Panc1 (cell line): Measurements from ENCODE around the gene ZBTB7C. TPM values are rescaled to one million over a fixed set of nuclear protein-coding genes. Genes with fewer than 3 reads are reported as not detected.

Source experiments
- ATAC-seq: fragments of 200-7000 bp; cut with Tn5 transposase; 2 replicates; pipeline ENCODE4 v1.9.1; 2020; ENCODE audit warnings: mild to moderate bottlenecking, moderate library complexity
- BruUV-seq: library from RNA; stranded (reverse); fragments of 400-500 nt; replicated peaks from 2 replicates; lab custom pipeline; 2021; lab: Mats Ljungman, UMichigan
- CTCF ChIA-PET: fragments of 300-600 bp; sonication (Branson Sonifier 250); formaldehyde crosslinking; loops from one replicate; lab custom pipeline; 2022; ENCODE audit warnings: antibody characterized with exemption; lab: Charles Lee
- POLR2A ChIA-PET: fragments of 300-600 bp; sonication (Branson Sonifier 250); formaldehyde crosslinking; loops from one replicate; lab custom pipeline; 2022; ENCODE audit warnings: antibody characterized with exemption; lab: Charles Lee
- DNase-seq: peaks from one replicate; pipeline ENCODE4 v3.0.0-alpha.2; 2010; ENCODE audit warnings: low read depth, low spot score
- H3K27ac ChIP-seq: 2 replicates; pipeline ENCODE4 v1.5.1; 2011; ENCODE audit warnings: mild to moderate bottlenecking, low read length, inconsistent platforms
- H3K27me3 ChIP-seq: fragments of 200-500 bp; sonication (Bioruptor generic); 2 replicates; pipeline ENCODE4 v1.6.0; 2014; ENCODE audit warnings: low read length, inconsistent platforms; ENCODE audit not compliant: control insufficient read depth, insufficient read depth
- H3K36me3 ChIP-seq: fragments of 200-500 bp; sonication (Bioruptor generic); 2 replicates; pipeline ENCODE4 v1.5.1; 2014; ENCODE audit warnings: inconsistent platforms, mild to moderate bottlenecking, low read length, moderate library complexity; ENCODE audit not compliant: control insufficient read depth, insufficient read depth
- H3K4me1 ChIP-seq: 2 replicates; pipeline ENCODE4 v1.5.1; 2011; ENCODE audit warnings: inconsistent platforms, mild to moderate bottlenecking, low read length, moderate library complexity; ENCODE audit not compliant: control insufficient read depth, insufficient read depth
- H3K4me3 ChIP-seq, 2 experiments: 2 replicates each; pipeline ENCODE4 v1.5.1; 2011 to 2012; ENCODE audit warnings: low read depth in 2 of 2, low read length in 2 of 2, mild to moderate bottlenecking in 2 of 2, inconsistent platforms in 1 of 2, moderate library complexity in 1 of 2
- H3K9me3 ChIP-seq: fragments of 200-500 bp; sonication (Bioruptor generic); 2 replicates; pipeline ENCODE4 v1.5.1; 2014; ENCODE audit warnings: low read depth, mild to moderate bottlenecking, inconsistent platforms, low read length, moderate library complexity; ENCODE audit not compliant: control insufficient read depth, insufficient read depth
- CTCF ChIP-seq: fragments of 450-650 bp; IDR thresholded peaks from 2 replicates; pipeline ENCODE4 v1.5.1; 2017; ENCODE audit warnings: mild to moderate bottlenecking
- POLR2AphosphoS5 ChIP-seq: IDR thresholded peaks from 2 replicates; pipeline ENCODE4 v1.6.1; 2012; ENCODE audit warnings: mild to moderate bottlenecking, low read depth, low read length, moderate library complexity
- REST ChIP-seq, 2 experiments: IDR thresholded peaks; 2 replicates each; pipeline ENCODE4 v1.6.1; 2011 to 2012; ENCODE audit warnings: low read depth in 2 of 2, control low read depth in 1 of 2, low read length in 1 of 2, mild to moderate bottlenecking in 1 of 2, moderate library complexity in 1 of 2; ENCODE audit not compliant: insufficient read depth in 1 of 2
- SIN3A ChIP-seq: IDR thresholded peaks from 2 replicates; pipeline ENCODE4 v1.6.1; 2012; ENCODE audit warnings: low read depth, mild to moderate bottlenecking, low read length, moderate library complexity, borderline replicate concordance; ENCODE audit not compliant: insufficient read depth
- TCF7L2 ChIP-seq: IDR thresholded peaks from 2 replicates; pipeline ENCODE4 v1.6.1; 2011; ENCODE audit warnings: mild to moderate bottlenecking, low read depth, low read length, inconsistent platforms
- in situ Hi-C: cut with HindIII; loops from 2 replicates; pipeline ENCODE4 v1.10.0; 2016; ENCODE audit warnings: low sequenced_read_pairs, low pct_unique_long_range_greater_than_20kb
- intact Hi-C: fragments of 100-400 bp; cut with micrococcal nuclease; formaldehyde crosslinking; loops from one replicate; pipeline ENCODE4 v1.10.0; 2022; ENCODE audit not compliant: unreplicated experiment
- total RNA-seq: library from RNA; stranded (reverse); gene quantifications from one replicate; pipeline ENCODE4 v1.2.1, GENCODE V29; 2021; ENCODE audit not compliant: unreplicated experiment

The ZBTB7C gene
- total RNA-seq, 1 experiment from 2014 or later, result 0.03 TPM

- Histone ChIP-seq H3K9me3 (no peaks in the 10 kb centered on the region), H3K4me1 (no peaks in the 10 kb centered on the region), H3K36me3 (no peaks in the 10 kb centered on the region), H3K27me3 (no peaks in the 10 kb centered on the region), H3K27ac (no peak overlapping the region), H3K4me3 (no peak overlapping the region)
- in situ Hi-C loops (no loop called here), intact Hi-C loops (no loop called here)
- no peak for ATAC-seq
- no TSS peak for BruUV-seq
- ChIA-PET POLR2A (no interaction called here), CTCF (no interaction called here)
- TF ChIP-seq REST (IDR thresholded peaks at IDR 0.05; ENCODE audit: insufficient read depth in 1 of 2, low read depth in 2 of 2, low read length in 1 of 2) (no peak), TCF7L2 (no peak), SIN3A (no peak), CTCF (no peak), POLR2AphosphoS5 (no peak)
- no peak for DNase-seq
These were observed 323.2 kb downstream of the ZBTB7C start for GRCh38 chr18:48085781-48086487.

GRCh38 chr18:48084858-48085257 is 324.3 kb downstream of the ZBTB7C start:
- Histone ChIP-seq H3K36me3 (no peaks in the 10 kb centered on the region), H3K4me1 (no peaks in the 10 kb centered on the region), H3K4me3 (no peak overlapping the region), H3K9me3 (no peaks in the 10 kb centered on the region), H3K27ac (no peak overlapping the region), H3K27me3 (no peaks in the 10 kb centered on the region)
- no peak for ATAC-seq
- in situ Hi-C loops, result no loop called here
- ChIA-PET POLR2A (no interaction called here), CTCF (no interaction called here)
- BruUV-seq, result no TSS peak
- TF ChIP-seq POLR2AphosphoS5 (no peak), TCF7L2 (no peak), REST (IDR thresholded peaks at IDR 0.05; ENCODE audit: insufficient read depth in 1 of 2, low read depth in 2 of 2, low read length in 1 of 2) (no peak), SIN3A (no peak), CTCF (no peak)
- intact Hi-C loops, result no loop called here
- no peak for DNase-seq
